GM13977 (cell line): ENCODE data around the gene DOCK10.
A peak's percentile ranks its signal among the peaks of the same experiment; 100 is the strongest.

Source experiments
- DNase-seq: peaks from one replicate; pipeline ENCODE4 v3.0.0; 2012; ENCODE audit warnings: low spot score
- CTCF ChIP-seq: IDR thresholded peaks from 2 replicates; pipeline ENCODE4 v1.5.1; 2012; ENCODE audit warnings: mild to moderate bottlenecking, control low read depth; ENCODE audit not compliant: insufficient read depth; ENCODE audit errors: extremely low read depth, missing control alignments
- in situ Hi-C: fragments of 300-500 bp; cut with MboI; formaldehyde crosslinking; loops from one replicate; pipeline ENCODE4 v1.12.0; 2022; ENCODE audit warnings: low sequenced_read_pairs, low pct_unique_long_range_greater_than_20kb, mixed read lengths, inconsistent platforms; ENCODE audit not compliant: unreplicated experiment

The DOCK10 gene

GRCh38 chr2:224990710-224991109 lies 51.6 kb downstream of the DOCK10 start:
- in situ Hi-C loops, result no loop called here
- DNase-seq, result no peak
- TF ChIP-seq CTCF, result no peak

- in situ Hi-C loops, result loop anchor here (10.0 kb wide), 1 partner anchor 63 kb away; no protein-coding TSS in a partner anchor
- no peak for DNase-seq
- no peak for TF ChIP-seq CTCF
Measured at GRCh38 chr2:224987733-224988132, 54.5 kb downstream of the DOCK10 start.

GRCh38 chr2:224986477-224986876 lies 55.8 kb downstream of the DOCK10 start:
- no peak for DNase-seq
- no peak for TF ChIP-seq CTCF
- in situ Hi-C loops, result loop anchor here (10.0 kb wide), 1 partner anchor 62 kb away; no protein-coding TSS in a partner anchor

GRCh38 chr2:224984637-224985036 lies 57.6 kb downstream of the DOCK10 start:
- DNase-seq, result no peak
- no peak for TF ChIP-seq CTCF
- in situ Hi-C loops, result loop anchor here (10.0 kb wide), 1 partner anchor 60 kb away; no protein-coding TSS in a partner anchor

GRCh38 chr2:224983712-224984554 lies 58.3 kb downstream of the DOCK10 start:
- TF ChIP-seq CTCF, result no peak
- no peak for DNase-seq
- in situ Hi-C loops, result loop anchor here (10.0 kb wide), 1 partner anchor 59 kb away; no protein-coding TSS in a partner anchor

- in situ Hi-C loops, result loop anchor here (10.0 kb wide), 1 partner anchor 58 kb away; no protein-coding TSS in a partner anchor
- peak; percentile 23 for DNase-seq
- no peak for TF ChIP-seq CTCF
Measured at GRCh38 chr2:224982910-224983711, 59.2 kb downstream of the DOCK10 start.
